Parathyroid adenoma (tissue), 2 donors: ENCODE results near the gene SLC10A4.

Experiments used
- H2AFZ ChIP-seq: fragments of 300-600 bp; sonication (generic); one replicate; pipeline ENCODE4 v1.7.0; 2017; ENCODE audit warnings: antibody characterized with exemption, mild to moderate bottlenecking
- H3K27ac ChIP-seq: fragments of 300-600 bp; sonication (generic); one replicate; pipeline ENCODE4 v1.7.0; 2017
- H3K27me3 ChIP-seq: fragments of 300-600 bp; sonication (generic); one replicate; pipeline ENCODE4 v1.7.0; 2017; ENCODE audit warnings: low read length; ENCODE audit not compliant: control insufficient read depth, insufficient read depth
- H3K36me3 ChIP-seq: fragments of 300-600 bp; sonication (generic); one replicate; pipeline ENCODE4 v1.7.0; 2017; ENCODE audit warnings: low read length; ENCODE audit not compliant: control insufficient read depth, insufficient read depth
- H3K4me1 ChIP-seq: fragments of 300-600 bp; sonication (generic); one replicate; pipeline ENCODE4 v1.7.0; 2017; ENCODE audit warnings: control low read depth
- H3K4me2 ChIP-seq: fragments of 300-600 bp; sonication (generic); one replicate; pipeline ENCODE4 v1.7.0; 2017; ENCODE audit warnings: low read length
- H3K4me3 ChIP-seq: fragments of 300-600 bp; sonication (generic); one replicate; pipeline ENCODE4 v1.7.0; 2017; ENCODE audit warnings: low read depth, low read length
- H3K79me2 ChIP-seq: fragments of 300-600 bp; sonication (generic); one replicate; pipeline ENCODE4 v1.7.0; 2017; ENCODE audit warnings: control low read depth
- H3K9ac ChIP-seq: fragments of 300-600 bp; sonication (generic); one replicate; pipeline ENCODE4 v1.7.0; 2017; ENCODE audit warnings: mild to moderate bottlenecking
- H3K9me3 ChIP-seq: fragments of 300-600 bp; sonication (generic); one replicate; pipeline ENCODE4 v1.7.0; 2017; ENCODE audit warnings: low read length; ENCODE audit not compliant: control insufficient read depth
- TF ChIP-seq, protein P1 (sequence below): fragments of 300-600 bp; sonication (generic); IDR thresholded peaks from one replicate; pipeline ENCODE4 v1.7.0; 2017; ENCODE audit warnings: antibody characterized with exemption, mild to moderate bottlenecking
- donor health status: primary hyperparathyroidism.

SLC10A4 gene

DNA sequence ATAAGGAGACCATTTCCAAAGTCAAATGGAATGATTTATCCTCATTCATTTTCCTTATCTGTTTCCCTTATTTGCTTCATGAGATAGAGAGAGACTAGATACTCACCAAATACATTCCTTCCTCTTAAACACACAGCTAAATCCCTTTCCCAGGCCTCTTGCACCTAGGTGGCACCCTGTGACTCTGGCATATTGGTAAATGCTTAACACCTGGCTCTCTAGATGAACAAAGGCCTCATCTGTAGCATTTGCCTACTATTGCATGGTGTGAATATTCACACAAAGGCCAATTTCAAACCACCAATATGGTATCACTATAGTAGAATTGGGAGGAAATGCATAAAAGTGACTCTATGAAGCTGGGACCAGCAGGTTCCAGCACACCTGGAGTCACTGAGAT is 22.1 kb upstream of the SLC10A4 start:
- Histone ChIP-seq H3K4me3 (no peak overlapping the region), H3K27me3 (no peaks in the 10 kb centered on the region)
- TF ChIP-seq, protein P1, sequence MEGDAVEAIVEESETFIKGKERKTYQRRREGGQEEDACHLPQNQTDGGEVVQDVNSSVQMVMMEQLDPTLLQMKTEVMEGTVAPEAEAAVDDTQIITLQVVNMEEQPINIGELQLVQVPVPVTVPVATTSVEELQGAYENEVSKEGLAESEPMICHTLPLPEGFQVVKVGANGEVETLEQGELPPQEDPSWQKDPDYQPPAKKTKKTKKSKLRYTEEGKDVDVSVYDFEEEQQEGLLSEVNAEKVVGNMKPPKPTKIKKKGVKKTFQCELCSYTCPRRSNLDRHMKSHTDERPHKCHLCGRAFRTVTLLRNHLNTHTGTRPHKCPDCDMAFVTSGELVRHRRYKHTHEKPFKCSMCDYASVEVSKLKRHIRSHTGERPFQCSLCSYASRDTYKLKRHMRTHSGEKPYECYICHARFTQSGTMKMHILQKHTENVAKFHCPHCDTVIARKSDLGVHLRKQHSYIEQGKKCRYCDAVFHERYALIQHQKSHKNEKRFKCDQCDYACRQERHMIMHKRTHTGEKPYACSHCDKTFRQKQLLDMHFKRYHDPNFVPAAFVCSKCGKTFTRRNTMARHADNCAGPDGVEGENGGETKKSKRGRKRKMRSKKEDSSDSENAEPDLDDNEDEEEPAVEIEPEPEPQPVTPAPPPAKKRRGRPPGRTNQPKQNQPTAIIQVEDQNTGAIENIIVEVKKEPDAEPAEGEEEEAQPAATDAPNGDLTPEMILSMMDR: no peak

DNA sequence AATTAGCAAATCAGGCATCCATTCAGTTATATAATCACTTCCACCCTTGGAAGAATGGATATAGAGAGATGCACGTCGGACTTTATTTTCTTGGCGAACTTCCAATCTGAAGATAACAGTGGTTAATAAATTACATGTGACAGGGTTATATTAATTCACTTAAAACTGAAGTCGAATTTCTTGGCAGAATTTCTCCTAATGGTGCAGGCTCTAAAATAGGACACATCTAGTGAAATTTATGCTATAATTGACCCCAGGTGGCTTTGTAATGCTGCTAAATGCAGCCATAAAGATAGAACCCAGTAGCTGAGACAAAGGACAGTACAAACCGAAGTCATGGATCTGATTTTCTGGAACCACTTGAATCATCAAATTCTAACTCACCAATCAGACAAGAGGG is 20.8 kb upstream of the SLC10A4 start:
- Histone ChIP-seq H3K4me3 (no peak overlapping the region), H3K9ac (no peak overlapping the region), H3K79me2 (no peaks in the 10 kb centered on the region), H3K36me3 (no peaks in the 10 kb centered on the region), H3K4me2 (no peak overlapping the region), H3K4me1 (no peaks in the 10 kb centered on the region), H2AFZ (no peak overlapping the region), H3K27ac (no peak overlapping the region), H3K27me3 (no peaks in the 10 kb centered on the region), H3K9me3 (no peaks in the 10 kb centered on the region)
- TF ChIP-seq, protein P1: no peak

More for the DNA sequence above, 22.1 kb upstream of the SLC10A4 start:
- H3K36me3 ChIP-seq: no peaks in the 10 kb centered on the region
- H3K9ac ChIP-seq: no peak overlapping the region
- no peak overlapping the region for H2AFZ ChIP-seq
- no peaks in the 10 kb centered on the region for H3K79me2 ChIP-seq
- no peak overlapping the region for H3K4me2 ChIP-seq
- H3K9me3 ChIP-seq: no peaks in the 10 kb centered on the region
- no peaks in the 10 kb centered on the region for H3K4me1 ChIP-seq
- H3K27ac ChIP-seq: no peak overlapping the region

DNA sequence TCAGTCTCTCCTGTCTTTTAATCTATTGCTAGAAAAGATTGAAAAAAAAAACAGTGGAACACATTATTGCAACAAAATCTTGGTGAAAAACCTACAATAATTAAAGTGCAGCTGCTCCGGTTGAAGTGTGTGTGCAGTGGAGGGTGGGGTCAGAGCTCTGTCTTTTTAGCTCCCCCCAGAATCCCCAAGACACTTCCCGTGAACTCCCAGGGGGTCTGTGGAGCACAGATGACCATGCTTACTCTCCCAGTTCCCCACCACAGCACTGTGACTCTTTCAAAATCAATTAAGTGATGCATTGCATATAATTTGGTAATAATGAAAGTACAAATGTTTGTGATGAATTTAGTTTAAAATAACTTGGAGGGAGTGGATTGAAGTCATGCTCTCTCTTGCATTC is 15.7 kb upstream of the SLC10A4 start:
- H3K9ac ChIP-seq: no peak overlapping the region
- no peaks in the 10 kb centered on the region for H3K4me1 ChIP-seq
- H3K4me3 ChIP-seq: no peak overlapping the region
- no peaks in the 10 kb centered on the region for H3K27me3 ChIP-seq
- no peaks in the 10 kb centered on the region for H3K9me3 ChIP-seq
- TF ChIP-seq, protein P1: no peak
- H3K27ac ChIP-seq: no peak overlapping the region
- no peaks in the 10 kb centered on the region for H3K36me3 ChIP-seq
- no peak overlapping the region for H3K4me2 ChIP-seq
- no peak overlapping the region for H2AFZ ChIP-seq
- no peaks in the 10 kb centered on the region for H3K79me2 ChIP-seq

DNA sequence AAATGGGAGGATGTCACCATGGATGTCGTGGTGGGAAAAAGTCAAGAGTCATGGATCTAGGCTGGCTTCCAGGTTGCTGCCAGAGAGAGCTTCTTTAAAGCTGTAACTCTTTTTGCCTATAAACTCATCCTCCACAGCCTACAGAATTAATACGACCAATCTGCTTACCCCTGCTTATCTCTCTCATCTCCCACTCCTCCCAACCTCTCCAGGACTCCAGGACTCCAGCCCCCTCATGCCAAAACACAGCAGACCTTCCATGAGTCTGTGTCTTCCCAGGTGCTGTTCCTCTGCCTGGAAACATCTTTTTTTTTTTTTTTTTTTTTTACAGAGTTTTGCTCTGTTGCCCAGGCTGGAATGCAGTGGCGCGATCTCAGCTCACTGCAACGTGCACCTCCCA is 15.3 kb upstream of the SLC10A4 start:
- Histone ChIP-seq H3K27me3 (no peaks in the 10 kb centered on the region), H3K9ac (no peak overlapping the region), H3K79me2 (no peaks in the 10 kb centered on the region), H3K4me3 (no peak overlapping the region), H3K36me3 (no peaks in the 10 kb centered on the region), H3K9me3 (no peaks in the 10 kb centered on the region), H3K27ac (no peak overlapping the region), H2AFZ (no peak overlapping the region), H3K4me1 (no peaks in the 10 kb centered on the region), H3K4me2 (no peak overlapping the region)
- TF ChIP-seq, protein P1: no peak

DNA sequence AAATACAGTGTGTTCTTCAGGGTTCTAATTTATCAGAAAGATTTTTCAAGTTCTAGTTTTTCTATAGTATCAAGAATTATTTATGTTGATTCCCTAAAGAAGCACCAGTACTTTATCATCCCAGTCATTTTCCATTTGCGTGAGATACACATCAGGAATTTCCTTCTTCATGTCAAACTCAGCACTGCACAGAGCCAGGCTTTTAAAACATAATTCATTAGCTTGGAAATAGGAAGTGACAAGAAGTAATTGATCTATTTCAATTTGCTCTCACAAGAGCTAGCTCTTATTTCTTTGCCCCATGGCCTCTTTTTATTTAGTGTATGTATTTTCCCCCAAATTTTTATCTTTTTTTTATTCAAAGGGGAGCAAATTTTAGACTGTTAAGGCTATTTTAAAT is 13.0 kb upstream of the SLC10A4 start:
- no peaks in the 10 kb centered on the region for H3K9me3 ChIP-seq
- TF ChIP-seq, protein P1: no peak
- no peak overlapping the region for H3K4me3 ChIP-seq

More for the DNA sequence above, 13.0 kb upstream of the SLC10A4 start:
- H2AFZ ChIP-seq: no peak overlapping the region
- no peak overlapping the region for H3K9ac ChIP-seq
- no peaks in the 10 kb centered on the region for H3K4me1 ChIP-seq
- H3K27ac ChIP-seq: no peak overlapping the region
- no peaks in the 10 kb centered on the region for H3K36me3 ChIP-seq
- H3K27me3 ChIP-seq: no peaks in the 10 kb centered on the region
- no peaks in the 10 kb centered on the region for H3K79me2 ChIP-seq
- H3K4me2 ChIP-seq: no peak overlapping the region
